Breast epithelium (tissue), 3 donors: ENCODE data around the gene UGT1A1.

Experiments used
- POLR2A ChIP-seq: fragments of 450-650 bp; IDR thresholded peaks from one replicate; pipeline ENCODE4 v1.6.1; 2016; ENCODE audit warnings: antibody characterized with exemption, mild to moderate bottlenecking, moderate library complexity
- POLR2AphosphoS5 ChIP-seq, 3 donors: sonication (generic); formaldehyde crosslinking; IDR thresholded peaks; one replicate each; pipeline ENCODE4 v1.6.1; 2017; ENCODE audit warnings: antibody characterized with exemption in 3 of 3
- TF ChIP-seq, protein P1 (sequence below), 3 donors: fragments of 450-650 bp; IDR thresholded peaks; one replicate each; pipeline ENCODE4 v1.5.1; 2016 to 2017; ENCODE audit warnings: antibody characterized with exemption in 3 of 3, mild to moderate bottlenecking in 3 of 3, moderate library complexity in 3 of 3

DNA sequence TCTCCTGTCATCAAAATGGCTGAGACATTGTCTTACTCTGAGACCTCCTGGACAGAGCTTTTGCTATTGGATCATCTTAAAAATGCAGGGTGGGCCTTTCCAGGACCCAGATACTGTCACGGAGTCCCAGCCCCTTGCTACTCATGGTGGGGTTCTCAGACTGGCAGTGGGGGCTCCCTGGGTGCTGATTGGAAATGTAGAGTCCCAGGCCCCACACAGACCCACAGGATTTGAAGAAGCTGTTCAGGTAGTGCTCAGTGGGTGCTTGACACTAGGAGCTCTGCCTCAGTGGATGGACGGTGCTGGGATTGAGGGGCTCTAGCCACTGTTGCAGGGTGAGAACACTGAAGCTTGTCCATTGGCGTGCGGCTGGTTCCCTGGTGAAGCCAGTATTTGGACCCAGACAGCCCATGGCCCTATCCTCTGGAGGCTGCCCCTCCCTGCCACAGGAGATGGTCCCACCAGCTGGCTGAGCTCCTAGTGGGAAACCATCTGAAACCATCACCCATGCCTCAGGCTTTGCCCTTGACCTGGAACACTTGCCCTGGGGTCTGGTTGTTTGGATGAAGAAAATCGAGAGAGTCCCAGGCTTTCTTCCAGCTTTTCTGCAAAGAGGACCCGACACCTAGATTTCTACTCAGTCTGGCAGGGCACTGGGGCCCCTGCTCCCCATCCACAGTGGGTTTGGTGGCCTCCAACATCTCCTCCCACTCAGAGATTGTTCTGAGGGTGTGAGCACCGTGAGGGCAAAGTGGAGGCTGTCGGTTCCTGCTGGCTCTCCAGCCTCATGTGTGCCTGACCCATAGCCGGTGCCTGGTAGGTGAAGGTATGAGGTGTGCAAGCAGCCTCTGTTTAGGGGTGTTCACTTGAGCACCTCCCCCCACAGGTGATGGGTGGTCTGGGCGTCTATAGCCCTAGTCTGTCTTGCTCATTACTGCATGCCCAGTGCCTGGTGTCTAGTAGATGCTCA is 48.2 kb downstream of the UGT1A1 start:
- TF ChIP-seq POLR2A = no peak
- TF ChIP-seq, protein P1, sequence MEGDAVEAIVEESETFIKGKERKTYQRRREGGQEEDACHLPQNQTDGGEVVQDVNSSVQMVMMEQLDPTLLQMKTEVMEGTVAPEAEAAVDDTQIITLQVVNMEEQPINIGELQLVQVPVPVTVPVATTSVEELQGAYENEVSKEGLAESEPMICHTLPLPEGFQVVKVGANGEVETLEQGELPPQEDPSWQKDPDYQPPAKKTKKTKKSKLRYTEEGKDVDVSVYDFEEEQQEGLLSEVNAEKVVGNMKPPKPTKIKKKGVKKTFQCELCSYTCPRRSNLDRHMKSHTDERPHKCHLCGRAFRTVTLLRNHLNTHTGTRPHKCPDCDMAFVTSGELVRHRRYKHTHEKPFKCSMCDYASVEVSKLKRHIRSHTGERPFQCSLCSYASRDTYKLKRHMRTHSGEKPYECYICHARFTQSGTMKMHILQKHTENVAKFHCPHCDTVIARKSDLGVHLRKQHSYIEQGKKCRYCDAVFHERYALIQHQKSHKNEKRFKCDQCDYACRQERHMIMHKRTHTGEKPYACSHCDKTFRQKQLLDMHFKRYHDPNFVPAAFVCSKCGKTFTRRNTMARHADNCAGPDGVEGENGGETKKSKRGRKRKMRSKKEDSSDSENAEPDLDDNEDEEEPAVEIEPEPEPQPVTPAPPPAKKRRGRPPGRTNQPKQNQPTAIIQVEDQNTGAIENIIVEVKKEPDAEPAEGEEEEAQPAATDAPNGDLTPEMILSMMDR (IDR thresholded peaks at IDR 0.05) = no peak
- TF ChIP-seq POLR2AphosphoS5 (IDR thresholded peaks at IDR 0.05) = no peak
